Lower leg skin (tissue), 3 donors: ENCODE data around the gene DAD1.

Experiments
- POLR2A ChIP-seq, 2 donors: fragments of 450-650 bp; IDR thresholded peaks; one replicate each; pipeline ENCODE4 v1.6.1; 2016 to 2017; ENCODE audit warnings: antibody characterized with exemption in 2 of 2, mild to moderate bottlenecking in 1 of 2, moderate library complexity in 1 of 2
- TF ChIP-seq, protein P1 (sequence below), 3 donors: fragments of 450-650 bp; IDR thresholded peaks; one replicate each; pipeline ENCODE4 v1.5.1; 2016; ENCODE audit warnings: antibody characterized with exemption in 3 of 3, mild to moderate bottlenecking in 3 of 3, moderate library complexity in 2 of 3

DNA sequence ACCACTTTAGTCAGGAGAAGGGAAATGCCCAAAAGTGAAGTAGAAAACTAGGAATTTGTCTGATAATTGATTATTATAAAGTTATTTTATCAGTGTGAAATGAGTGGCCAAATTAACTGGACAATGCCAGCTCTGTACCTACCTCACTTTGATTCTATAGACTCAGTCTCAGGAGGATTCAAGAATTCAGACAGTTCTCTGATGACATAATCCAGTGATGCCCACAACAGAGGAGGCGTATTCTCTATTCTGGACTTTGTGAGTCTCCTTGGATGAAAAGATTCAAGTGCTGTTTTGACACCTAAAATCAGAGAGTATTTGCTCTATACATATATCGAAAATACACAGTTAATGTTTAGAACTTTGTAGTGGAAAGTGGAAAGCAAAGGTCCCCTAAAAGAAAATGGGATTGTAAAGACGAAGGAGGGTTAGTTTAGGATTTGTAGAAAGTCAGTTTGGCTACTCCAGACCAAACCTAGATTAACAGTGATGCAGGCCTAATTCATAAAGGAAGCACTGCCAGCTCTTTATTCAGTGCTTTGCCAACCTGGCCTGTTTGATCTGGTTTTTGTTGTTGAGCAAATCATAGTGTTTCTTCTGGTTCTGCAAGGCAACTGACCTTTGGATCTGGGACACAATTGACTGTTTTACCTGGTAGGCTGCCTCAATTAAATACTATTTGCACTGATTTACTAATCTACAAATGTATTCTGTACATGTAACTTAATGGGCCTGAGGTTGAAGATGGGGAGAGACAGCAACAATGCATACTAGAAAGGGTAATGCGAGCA lies 67.4 kb downstream of the DAD1 start:
- TF ChIP-seq, protein P1, sequence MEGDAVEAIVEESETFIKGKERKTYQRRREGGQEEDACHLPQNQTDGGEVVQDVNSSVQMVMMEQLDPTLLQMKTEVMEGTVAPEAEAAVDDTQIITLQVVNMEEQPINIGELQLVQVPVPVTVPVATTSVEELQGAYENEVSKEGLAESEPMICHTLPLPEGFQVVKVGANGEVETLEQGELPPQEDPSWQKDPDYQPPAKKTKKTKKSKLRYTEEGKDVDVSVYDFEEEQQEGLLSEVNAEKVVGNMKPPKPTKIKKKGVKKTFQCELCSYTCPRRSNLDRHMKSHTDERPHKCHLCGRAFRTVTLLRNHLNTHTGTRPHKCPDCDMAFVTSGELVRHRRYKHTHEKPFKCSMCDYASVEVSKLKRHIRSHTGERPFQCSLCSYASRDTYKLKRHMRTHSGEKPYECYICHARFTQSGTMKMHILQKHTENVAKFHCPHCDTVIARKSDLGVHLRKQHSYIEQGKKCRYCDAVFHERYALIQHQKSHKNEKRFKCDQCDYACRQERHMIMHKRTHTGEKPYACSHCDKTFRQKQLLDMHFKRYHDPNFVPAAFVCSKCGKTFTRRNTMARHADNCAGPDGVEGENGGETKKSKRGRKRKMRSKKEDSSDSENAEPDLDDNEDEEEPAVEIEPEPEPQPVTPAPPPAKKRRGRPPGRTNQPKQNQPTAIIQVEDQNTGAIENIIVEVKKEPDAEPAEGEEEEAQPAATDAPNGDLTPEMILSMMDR (IDR thresholded peaks at IDR 0.05): no peak
- no peak for TF ChIP-seq POLR2A (IDR thresholded peaks at IDR 0.05)
